H1 (cell line): ENCODE data around the gene SLC39A6. TPM values are rescaled to one million over a fixed set of nuclear protein-coding genes. Genes with fewer than 3 reads are reported as not detected.

Source experiments
- CTCF ChIA-PET: fragments of 300-600 bp; sonication (Branson Sonifier 250); formaldehyde crosslinking; loops from one replicate; lab custom pipeline; 2021; ENCODE audit not compliant: partially characterized antibody; lab: Charles Lee
- POLR2A ChIA-PET: fragments of 300-600 bp; sonication (Branson Sonifier 250); formaldehyde crosslinking; loops from one replicate; lab custom pipeline; 2021; ENCODE audit warnings: inconsistent platforms; ENCODE audit not compliant: partially characterized antibody; lab: Charles Lee
- DNase-seq, 2 experiments: peaks; one replicate each; pipeline versions ENCODE4 v3.0.0 to v3.0.0-alpha.2; 2010 to 2022; ENCODE audit warnings: low spot score in 2 of 2, low read depth in 1 of 2, mixed read lengths in 1 of 2
- FAIRE-seq: peaks from 2 replicates; lab custom pipeline; 2011; peaks lifted over from hg19 to GRCh38; lab: Jason Lieb, UNC
- H2AFZ ChIP-seq: 2 replicates; pipeline ENCODE4 v1.8.1; 2012; ENCODE audit warnings: low read length, inconsistent platforms
- H2AK5ac ChIP-seq: 2 replicates; pipeline ENCODE4 v1.6.1; 2013; ENCODE audit warnings: low read depth, low read length
- H2BK120ac ChIP-seq: replicated peaks from 2 replicates; pipeline ENCODE3; 2013; ENCODE audit warnings: low read depth, low read length, inconsistent platforms
- H2BK12ac ChIP-seq: 2 replicates; pipeline ENCODE4 v1.6.1; 2013; ENCODE audit warnings: low read depth, low read length
- H2BK15ac ChIP-seq: 2 replicates; pipeline ENCODE4 v1.6.1; 2013; ENCODE audit warnings: low read length
- H2BK20ac ChIP-seq: 2 replicates; pipeline ENCODE4 v1.6.1; 2013; ENCODE audit warnings: low read length
- H2BK5ac ChIP-seq: 2 replicates; pipeline ENCODE4 v1.6.1; 2013; ENCODE audit warnings: low read depth, low read length
- H3K14ac ChIP-seq: 2 replicates; pipeline ENCODE4 v1.6.1; 2013; ENCODE audit warnings: inconsistent platforms; ENCODE audit not compliant: insufficient read length
- H3K18ac ChIP-seq: 2 replicates; pipeline ENCODE4 v1.6.1; 2013; ENCODE audit warnings: low read length; ENCODE audit errors: extremely low read depth
- H3K23ac ChIP-seq: 2 replicates; pipeline ENCODE4 v1.6.1; 2013; ENCODE audit warnings: inconsistent platforms; ENCODE audit not compliant: insufficient read length
- H3K23me2 ChIP-seq: 2 replicates; pipeline ENCODE4 v1.6.1; 2013; ENCODE audit warnings: low read depth, low read length
- H3K27ac ChIP-seq: 2 replicates; pipeline ENCODE4 v1.6.1; 2011; ENCODE audit warnings: low read depth, low read length, inconsistent platforms
- H3K27me3 ChIP-seq, 4 experiments: replicated peaks in 1 of 4; 1 replicate in 1 of 4; 2 replicates in 3 of 4; pipeline versions ENCODE4 v1.6.1 to v1.8.1; 2011 to 2013; ENCODE audit warnings: low read length in 3 of 4, mild to moderate bottlenecking in 3 of 4, inconsistent platforms in 2 of 4, mixed read lengths in 2 of 4, moderate library complexity in 1 of 4; ENCODE audit not compliant: control insufficient read depth in 3 of 4, insufficient read depth in 3 of 4; ENCODE audit errors: extremely low read depth in 1 of 4
- H3K36me3 ChIP-seq, 4 experiments: 2 replicates each; pipeline versions ENCODE4 v1.6.1 to v1.8.1; 2011 to 2013; ENCODE audit warnings: mild to moderate bottlenecking in 4 of 4, low read length in 3 of 4, moderate library complexity in 2 of 4, control low read depth in 1 of 4, inconsistent platforms in 1 of 4; ENCODE audit not compliant: insufficient read depth in 4 of 4, control insufficient read depth in 2 of 4
- H3K4ac ChIP-seq: replicated peaks from 2 replicates; pipeline ENCODE3; 2013; ENCODE audit warnings: low read length, low read depth, mixed read lengths, inconsistent platforms; ENCODE audit not compliant: insufficient read length
- H3K4me1 ChIP-seq, 4 experiments: replicated peaks in 1 of 4; 1 replicate in 1 of 4; 2 replicates in 3 of 4; pipeline versions ENCODE4 v1.6.1 to v1.8.1; 2011 to 2013; ENCODE audit warnings: low read length in 3 of 4, inconsistent platforms in 2 of 4, mixed read lengths in 1 of 4; ENCODE audit not compliant: insufficient read depth in 4 of 4, control insufficient read depth in 3 of 4
- H3K4me2 ChIP-seq, 2 experiments: 2 replicates each; pipeline versions ENCODE4 v1.6.1 to v1.8.1; 2011 to 2013; ENCODE audit warnings: low read depth in 2 of 2, low read length in 2 of 2, control low read depth in 1 of 2, inconsistent platforms in 1 of 2, mild to moderate bottlenecking in 1 of 2; ENCODE audit not compliant: insufficient read depth in 1 of 2
- H3K4me3 ChIP-seq, 4 experiments: fragments of 200-600, 300-600 bp in 1 of 4; sonication (generic), shearing (Covaris generic), sonication (Bioruptor Twin) in 1 of 4; 2 replicates each; pipeline versions ENCODE4 v1.5.1 to v1.8.1; 2011 to 2016; ENCODE audit warnings: low read length in 4 of 4, low read depth in 3 of 4, control low read depth in 2 of 4, inconsistent platforms in 2 of 4, mild to moderate bottlenecking in 2 of 4, mixed read lengths in 1 of 4, moderate library complexity in 1 of 4; ENCODE audit not compliant: insufficient read depth in 2 of 4; ENCODE audit errors: extremely low read depth in 1 of 4
- H3K56ac ChIP-seq: replicated peaks from 2 replicates; pipeline ENCODE3; 2013; ENCODE audit warnings: low read depth, mild to moderate bottlenecking, mixed read lengths, low read length, inconsistent platforms; ENCODE audit not compliant: insufficient read length
- H3K79me1 ChIP-seq: 2 replicates; pipeline ENCODE4 v1.6.1; 2013; ENCODE audit warnings: low read depth, low read length, control low read depth
- H3K79me2 ChIP-seq, 2 experiments: 2 replicates each; pipeline versions ENCODE4 v1.6.1 to v1.8.1; 2012 to 2013; ENCODE audit warnings: low read length in 2 of 2, mild to moderate bottlenecking in 2 of 2, inconsistent platforms in 1 of 2; ENCODE audit not compliant: insufficient read depth in 2 of 2, control insufficient read depth in 1 of 2
- H3K9ac ChIP-seq, 4 experiments: replicated peaks in 1 of 4; 1 replicate in 1 of 4; 2 replicates in 3 of 4; pipeline versions ENCODE4 v1.6.1 to v1.8.1; 2011 to 2013; ENCODE audit warnings: low read depth in 3 of 4, low read length in 3 of 4, control low read depth in 2 of 4, mild to moderate bottlenecking in 2 of 4, moderate library complexity in 2 of 4, inconsistent platforms in 1 of 4; ENCODE audit errors: extremely low read depth in 1 of 4
- H3K9me3 ChIP-seq, 2 experiments: 2 replicates each; pipeline versions ENCODE4 v1.6.1 to v1.8.1; 2012 to 2013; ENCODE audit warnings: mild to moderate bottlenecking in 2 of 2, moderate library complexity in 2 of 2, control low read depth in 1 of 2, inconsistent platforms in 1 of 2, low read depth in 1 of 2, low read length in 1 of 2, mixed read lengths in 1 of 2; ENCODE audit not compliant: insufficient read depth in 2 of 2
- H4K20me1 ChIP-seq, 2 experiments: replicated peaks in 1 of 2; 2 replicates each; pipeline versions ENCODE3 to v1.8.1; 2011 to 2013; ENCODE audit warnings: inconsistent platforms in 2 of 2, low read length in 2 of 2, mild to moderate bottlenecking in 1 of 2; ENCODE audit not compliant: insufficient read depth in 2 of 2, control insufficient read depth in 1 of 2
- H4K5ac ChIP-seq: 2 replicates; pipeline ENCODE4 v1.6.1; 2013; ENCODE audit warnings: low read length, low read depth, mixed read lengths, inconsistent platforms; ENCODE audit not compliant: insufficient read length
- H4K8ac ChIP-seq: 2 replicates; pipeline ENCODE4 v1.8.0; 2013; ENCODE audit warnings: mild to moderate bottlenecking, moderate library complexity, low read length, inconsistent platforms; ENCODE audit not compliant: insufficient read depth; ENCODE audit errors: extremely low read depth
- H4K91ac ChIP-seq: replicated peaks from 2 replicates; pipeline ENCODE3; 2013; ENCODE audit warnings: low read length, mixed read lengths, inconsistent platforms; ENCODE audit not compliant: insufficient read length
- ASH2L ChIP-seq: fragments of 200-600, 300-600 bp; sonication (generic); IDR thresholded peaks from one replicate; pipeline ENCODE4 v1.7.1; 2017; ENCODE audit warnings: low read length
- JUN ChIP-seq: IDR thresholded peaks from 2 replicates; pipeline ENCODE4 v1.6.1; 2011; ENCODE audit warnings: low read depth, mild to moderate bottlenecking, improper control_type of control experiment, low read length
- JUND ChIP-seq: IDR thresholded peaks from 2 replicates; pipeline ENCODE4 v1.6.1; 2011; ENCODE audit warnings: mild to moderate bottlenecking, improper control_type of control experiment, low read length
- KDM5A ChIP-seq: fragments of 200-600 bp; IDR thresholded peaks from 2 replicates; pipeline ENCODE4 v1.7.1; 2012; ENCODE audit warnings: mild to moderate bottlenecking, low read length, inconsistent platforms, mixed read lengths
- MAFK ChIP-seq: IDR thresholded peaks from 2 replicates; pipeline ENCODE4 v1.6.1; 2012; ENCODE audit warnings: low read depth, mild to moderate bottlenecking, improper control_type of control experiment, low read length
- MAX ChIP-seq: IDR thresholded peaks from 2 replicates; pipeline ENCODE4 v1.6.1; 2012; ENCODE audit warnings: inconsistent platforms
- NANOG ChIP-seq: IDR thresholded peaks from 2 replicates; pipeline ENCODE4 v1.6.1; 2011; ENCODE audit warnings: low read length, low read depth, mild to moderate bottlenecking, inconsistent platforms; ENCODE audit not compliant: insufficient read depth, poor library complexity, severe bottlenecking
- POLR2A ChIP-seq, 2 experiments: IDR thresholded peaks; 1 replicate in 1 of 2; 2 replicates in 1 of 2; pipeline ENCODE4 v1.6.1; 2011; ENCODE audit warnings: low read depth in 2 of 2, low read length in 2 of 2, mild to moderate bottlenecking in 2 of 2; ENCODE audit errors: control extremely low read depth in 1 of 2
- POLR2AphosphoS5 ChIP-seq: IDR thresholded peaks from 2 replicates; pipeline ENCODE4 v1.6.1; 2011; ENCODE audit warnings: low read depth, low read length
- SIN3A ChIP-seq, 2 experiments: IDR thresholded peaks in 1 of 2; conservative IDR thresholded peaks in 1 of 2; 2 replicates each; pipeline ENCODE4 v1.6.1; 2011 to 2012; ENCODE audit warnings: low read length in 2 of 2, improper control_type of control experiment in 1 of 2, low read depth in 1 of 2, mild to moderate bottlenecking in 1 of 2
- SP4 ChIP-seq: IDR thresholded peaks from 2 replicates; pipeline ENCODE4 v1.6.1; 2012; ENCODE audit warnings: low read length, inconsistent platforms
- TAF7 ChIP-seq: optimal IDR thresholded peaks from 2 replicates; pipeline ENCODE3; 2011; ENCODE audit warnings: low read depth, mild to moderate bottlenecking, inconsistent platforms, low read length, moderate library complexity, borderline replicate concordance
- WGBS, 2 experiments: shearing (Covaris generic) in 1 of 2; methylation state at CpG; one replicate each; pipeline versions ENCODE4 v1.1.6 to v1.1.7; 2013 to 2015; ENCODE audit warnings: low lambda C conversion rate in 2 of 2, mixed read lengths in 2 of 2, inconsistent platforms in 1 of 2, low coverage in 1 of 2, missing lambda C conversion rate in 1 of 2; ENCODE audit not compliant: insufficient replicate concordance in 2 of 2, insufficient coverage in 1 of 2, insufficient read length in 1 of 2; ENCODE audit errors: extremely low coverage in 1 of 2, missing lambda C conversion rate in 1 of 2; 5-methylcytosine and 5-hydroxymethylcytosine counted together
- polyA plus RNA-seq, 7 experiments: library from polyadenylated mRNA; depleted of rRNA in 3 of 7; stranded (reverse) in 5 of 7; unstranded in 2 of 7; fragments of >200 nt in 5 of 7; fragments of 200-250 nt in 2 of 7; gene quantifications; 1 replicate in 5 of 7; 2 replicates in 1 of 7; 4 replicates in 1 of 7; pipeline versions ENCODE4 v1.2.1 to v1.2.3, GENCODE V29; 2011 to 2013; ENCODE audit warnings: missing spikeins in 2 of 7, mixed read lengths in 2 of 7
- total RNA-seq: library from RNA; stranded (reverse); fragmentation: NEBNext Ultra II Directional; extraction: Animal tissue kit (Norgen Biotek cat#: 25700); gene quantifications from 2 replicates; pipeline ENCODE4 v1.2.1, GENCODE V29; 2021
- TF ChIP-seq, protein P1 (sequence below): IDR thresholded peaks from 2 replicates; pipeline ENCODE4 v1.6.1; 2012; ENCODE audit warnings: low read length, inconsistent platforms

SLC39A6 gene
- total and polyA plus RNA-seq, 2 of the 8 experiments (the other 6 are each of a cell fraction or from before 2014, with no cell fraction given): 36.8 to 55.4 TPM

DNA sequence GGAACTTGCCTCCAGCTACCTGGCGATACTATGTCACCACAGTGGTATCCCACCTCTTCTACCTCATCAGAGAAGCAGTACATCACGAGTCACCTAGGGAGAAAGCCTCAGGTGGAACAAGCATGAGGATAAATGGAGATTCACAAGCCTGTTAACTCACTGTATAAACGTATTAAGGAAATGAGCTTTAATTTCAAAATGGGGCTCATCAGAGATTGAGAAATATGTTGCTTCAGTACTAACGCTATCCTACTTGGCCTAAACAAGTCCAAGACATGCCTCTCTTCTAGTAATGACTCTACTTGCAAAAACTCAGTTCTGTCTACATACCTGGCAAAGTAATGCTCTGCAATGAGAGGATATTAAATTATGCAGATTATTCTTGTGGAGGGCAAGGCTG, 4.3 kb downstream of the SLC39A6 start:
- no peak overlapping the region for H2BK120ac ChIP-seq
- no peak overlapping the region for H3K56ac ChIP-seq
- no peak overlapping the region for H3K4ac ChIP-seq
- no peak overlapping the region for H3K27ac ChIP-seq
- ChIA-PET CTCF (interaction anchor here (0.6 to 1.3 kb wide), 4 partner anchors 11 to 29 kb away, joined by 3 to 6 read pairs (median 4); no protein-coding TSS in a partner anchor), POLR2A (no interaction called here)
- peaks cover 6 to 29% of the 10 kb centered on the region in 2 experiments for H3K79me2 ChIP-seq
- DNase-seq (no peak), FAIRE-seq (no peak)
- H3K4me1 ChIP-seq: peaks cover 0 to 4% (median 2%) of the 10 kb centered on the region in 4 experiments; a peak in 2 of 7 replicates
- H3K18ac ChIP-seq: no peak overlapping the region
- peaks cover 10% of the 10 kb centered on the region for H3K23me2 ChIP-seq
- no peak overlapping the region for H2AFZ ChIP-seq
- no peak overlapping the region for H2BK5ac ChIP-seq
- peaks cover 2 to 41% (median 22%) of the 10 kb centered on the region in 4 experiments; a peak in 5 of 8 replicates for H3K36me3 ChIP-seq
- no peak overlapping the region for H2BK15ac ChIP-seq
- no peak overlapping the region for H3K23ac ChIP-seq
- no peak overlapping the region for H3K4me3 ChIP-seq
- no peak overlapping the region for H4K91ac ChIP-seq
- H4K8ac ChIP-seq: no peak overlapping the region
- H3K4me2 ChIP-seq: no peak overlapping the region
- H3K9me3 ChIP-seq: no peaks in the 10 kb centered on the region
- no peak overlapping the region for H3K9ac ChIP-seq
- H4K5ac ChIP-seq: no peak overlapping the region
- no peak overlapping the region for H2BK20ac ChIP-seq
- H3K79me1 ChIP-seq: 0 out of 2 replicates have a peak, but pooled peaks cover 6% of the 10 kb centered on the region
- 0 out of 7 replicates have a peak, but pooled peaks cover 0 to 2% (median 0%) of the 10 kb centered on the region in 4 experiments for H3K27me3 ChIP-seq
- no peak overlapping the region for H2AK5ac ChIP-seq
- 95% methylated on average over 4 of the region's 4 CpGs; no CpG with 5 or more reads in 1 of the 2 experiments for WGBS, 2 experiments
- H3K14ac ChIP-seq: no peak overlapping the region
- peaks cover 0 to 14% of the 10 kb centered on the region in 2 experiments for H4K20me1 ChIP-seq
- H2BK12ac ChIP-seq: no peak overlapping the region
- no peak for TF ChIP-seq SP4
- TF ChIP-seq NANOG: no peak
- TF ChIP-seq POLR2A (IDR thresholded peaks at IDR 0.05; ENCODE audit: control extremely low read depth in 1 of 2, low read depth in 2 of 2, low read length in 2 of 2): no peak
- TF ChIP-seq TAF7: no peak
- TF ChIP-seq SIN3A (conservative IDR thresholded peaks at IDR 0.05 in 1 of 2, IDR thresholded peaks at IDR 0.05 in 1 of 2; ENCODE audit: low read depth in 1 of 2, low read length in 2 of 2): no peak
- no peak for TF ChIP-seq KDM5A
- TF ChIP-seq POLR2AphosphoS5: no peak
- no peak for TF ChIP-seq ASH2L
- no peak for TF ChIP-seq JUND
- no peak for TF ChIP-seq JUN
- TF ChIP-seq MAX: no peak
- TF ChIP-seq MAFK: no peak
- TF ChIP-seq, protein P1, sequence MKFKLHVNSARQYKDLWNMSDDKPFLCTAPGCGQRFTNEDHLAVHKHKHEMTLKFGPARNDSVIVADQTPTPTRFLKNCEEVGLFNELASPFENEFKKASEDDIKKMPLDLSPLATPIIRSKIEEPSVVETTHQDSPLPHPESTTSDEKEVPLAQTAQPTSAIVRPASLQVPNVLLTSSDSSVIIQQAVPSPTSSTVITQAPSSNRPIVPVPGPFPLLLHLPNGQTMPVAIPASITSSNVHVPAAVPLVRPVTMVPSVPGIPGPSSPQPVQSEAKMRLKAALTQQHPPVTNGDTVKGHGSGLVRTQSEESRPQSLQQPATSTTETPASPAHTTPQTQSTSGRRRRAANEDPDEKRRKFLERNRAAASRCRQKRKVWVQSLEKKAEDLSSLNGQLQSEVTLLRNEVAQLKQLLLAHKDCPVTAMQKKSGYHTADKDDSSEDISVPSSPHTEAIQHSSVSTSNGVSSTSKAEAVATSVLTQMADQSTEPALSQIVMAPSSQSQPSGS: no peak
